Liver (tissue), 3 donors: ENCODE results near the gene HIVEP2.

Source experiments
- EGR1 ChIP-seq, 2 donors: IDR thresholded peaks; 2 replicates each; pipeline ENCODE4 v1.6.1; 2016 to 2018; ENCODE audit warnings: antibody characterized with exemption in 2 of 2, low read depth in 2 of 2
- FOXA1 ChIP-seq: IDR thresholded peaks from 2 replicates; pipeline ENCODE4 v1.6.1; 2016; ENCODE audit warnings: antibody characterized with exemption
- JUND ChIP-seq, 2 donors: IDR thresholded peaks; 2 replicates each; pipeline ENCODE4 v1.6.1; 2016; ENCODE audit warnings: antibody characterized with exemption in 2 of 2
- RAD21 ChIP-seq, 2 donors: IDR thresholded peaks; 2 replicates each; pipeline ENCODE4 v1.6.1; 2016; ENCODE audit warnings: antibody characterized with exemption in 2 of 2, mild to moderate bottlenecking in 2 of 2
- REST ChIP-seq: IDR thresholded peaks from 2 replicates; pipeline ENCODE4 v1.6.1; 2016; ENCODE audit warnings: antibody characterized with exemption, mild to moderate bottlenecking
- RXRA ChIP-seq, 2 donors: IDR thresholded peaks; 2 replicates each; pipeline ENCODE4 v1.6.1; 2017 to 2018; ENCODE audit warnings: antibody characterized with exemption in 2 of 2, mild to moderate bottlenecking in 1 of 2
- TAF1 ChIP-seq: conservative IDR thresholded peaks from 2 replicates; pipeline ENCODE4 v1.6.1; 2016; ENCODE audit warnings: antibody characterized with exemption, mild to moderate bottlenecking
- YY1 ChIP-seq: IDR thresholded peaks from 2 replicates; pipeline ENCODE4 v1.6.1; 2016; ENCODE audit warnings: antibody characterized with exemption, mild to moderate bottlenecking
- ZBTB33 ChIP-seq: IDR thresholded peaks from 2 replicates; pipeline ENCODE4 v1.6.1; 2016; ENCODE audit warnings: antibody characterized with exemption
- TF ChIP-seq, protein P1 (sequence below): fragments of 150-350 bp; IDR thresholded peaks from 2 replicates; pipeline ENCODE4 v1.5.1; 2017; ENCODE audit warnings: improper control_type of control experiment, low read depth, low read length; ENCODE audit not compliant: missing input control
- TF ChIP-seq, protein P2 (sequence below): IDR thresholded peaks from 2 replicates; pipeline ENCODE4 v1.6.1; 2016; ENCODE audit warnings: antibody characterized with exemption
- TF ChIP-seq, protein P3 (sequence below): IDR thresholded peaks from 2 replicates; pipeline ENCODE4 v1.6.1; 2016; ENCODE audit warnings: antibody characterized with exemption
- donor health status: healthy.
- donor health status: healthy.

GRCh38 chr6:142857233-142857761, 87.7 kb downstream of the HIVEP2 start:
- TF ChIP-seq, protein P1, sequence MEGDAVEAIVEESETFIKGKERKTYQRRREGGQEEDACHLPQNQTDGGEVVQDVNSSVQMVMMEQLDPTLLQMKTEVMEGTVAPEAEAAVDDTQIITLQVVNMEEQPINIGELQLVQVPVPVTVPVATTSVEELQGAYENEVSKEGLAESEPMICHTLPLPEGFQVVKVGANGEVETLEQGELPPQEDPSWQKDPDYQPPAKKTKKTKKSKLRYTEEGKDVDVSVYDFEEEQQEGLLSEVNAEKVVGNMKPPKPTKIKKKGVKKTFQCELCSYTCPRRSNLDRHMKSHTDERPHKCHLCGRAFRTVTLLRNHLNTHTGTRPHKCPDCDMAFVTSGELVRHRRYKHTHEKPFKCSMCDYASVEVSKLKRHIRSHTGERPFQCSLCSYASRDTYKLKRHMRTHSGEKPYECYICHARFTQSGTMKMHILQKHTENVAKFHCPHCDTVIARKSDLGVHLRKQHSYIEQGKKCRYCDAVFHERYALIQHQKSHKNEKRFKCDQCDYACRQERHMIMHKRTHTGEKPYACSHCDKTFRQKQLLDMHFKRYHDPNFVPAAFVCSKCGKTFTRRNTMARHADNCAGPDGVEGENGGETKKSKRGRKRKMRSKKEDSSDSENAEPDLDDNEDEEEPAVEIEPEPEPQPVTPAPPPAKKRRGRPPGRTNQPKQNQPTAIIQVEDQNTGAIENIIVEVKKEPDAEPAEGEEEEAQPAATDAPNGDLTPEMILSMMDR, result no peak
- TF ChIP-seq, protein P2, sequence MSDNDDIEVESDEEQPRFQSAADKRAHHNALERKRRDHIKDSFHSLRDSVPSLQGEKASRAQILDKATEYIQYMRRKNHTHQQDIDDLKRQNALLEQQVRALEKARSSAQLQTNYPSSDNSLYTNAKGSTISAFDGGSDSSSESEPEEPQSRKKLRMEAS, result no peak
- TF ChIP-seq YY1 (no peak), FOXA1 (no peak), ZBTB33 (no peak), JUND (IDR thresholded peaks at IDR 0.05) (no peak), EGR1 (IDR thresholded peaks at IDR 0.05; ENCODE audit: low read depth in 2 of 2) (no peak), RAD21 (IDR thresholded peaks at IDR 0.05) (no peak), REST (no peak), RXRA (IDR thresholded peaks at IDR 0.05) (no peak), TAF1 (no peak)
- TF ChIP-seq, protein P3, sequence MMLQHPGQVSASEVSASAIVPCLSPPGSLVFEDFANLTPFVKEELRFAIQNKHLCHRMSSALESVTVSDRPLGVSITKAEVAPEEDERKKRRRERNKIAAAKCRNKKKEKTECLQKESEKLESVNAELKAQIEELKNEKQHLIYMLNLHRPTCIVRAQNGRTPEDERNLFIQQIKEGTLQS, result no peak
